Suprapubic skin (tissue), 4 donors: Measurements from ENCODE around the gene PXMP4. TPM values are rescaled to one million over a fixed set of nuclear protein-coding genes. Genes with fewer than 3 reads are reported as not detected.
A peak's percentile ranks its signal among the peaks of the same experiment; 100 is the strongest.
"Not testable (repeated sequence)": the region's sequence is repeated elsewhere in the genome, so short reads cannot be mapped to it uniquely, and the experiment has no call there.

Source experiments
- DNase-seq, 2 donors: peaks; one replicate each; pipeline ENCODE4 v3.0.0-alpha.2; 2019; ENCODE audit warnings: low spot score in 2 of 2
- H3K27ac ChIP-seq: fragments of 200-600 bp; sonication (generic); one replicate; pipeline ENCODE4 v1.5.1; 2019
- H3K27me3 ChIP-seq: fragments of 200-600 bp; sonication (generic); one replicate; pipeline ENCODE4 v1.5.1; 2019
- H3K36me3 ChIP-seq: fragments of 200-600 bp; sonication (generic); one replicate; pipeline ENCODE4 v1.5.1; 2019
- H3K4me1 ChIP-seq: fragments of 200-600 bp; sonication (generic); one replicate; pipeline ENCODE4 v1.5.1; 2019
- H3K4me3 ChIP-seq: fragments of 200-600 bp; sonication (generic); one replicate; pipeline ENCODE4 v1.5.1; 2019; ENCODE audit warnings: mild to moderate bottlenecking
- H3K9me3 ChIP-seq: fragments of 200-600 bp; sonication (generic); one replicate; pipeline ENCODE4 v1.5.1; 2019
- EP300 ChIP-seq: sonication (generic); formaldehyde crosslinking; IDR thresholded peaks from one replicate; pipeline ENCODE4 v1.6.1; 2017; ENCODE audit warnings: antibody characterized with exemption
- POLR2A ChIP-seq, 2 donors: fragments of 450-650 bp; IDR thresholded peaks; one replicate each; pipeline ENCODE4 v1.6.1; 2017; ENCODE audit warnings: antibody characterized with exemption in 2 of 2, mild to moderate bottlenecking in 2 of 2, moderate library complexity in 2 of 2
- POLR2AphosphoS5 ChIP-seq, 3 donors: sonication (generic); formaldehyde crosslinking; IDR thresholded peaks; one replicate each; pipeline ENCODE4 v1.6.1; 2017; ENCODE audit warnings: antibody characterized with exemption in 3 of 3
- WGBS: methylation state at CpG from one replicate; pipeline ENCODE4 v1.1.5; 2018; 5-methylcytosine and 5-hydroxymethylcytosine counted together
- total RNA-seq, 4 donors: library from RNA; depleted of rRNA; stranded (reverse); fragments of >200 nt; gene quantifications; one replicate each; pipeline ENCODE4 v1.1.0, GENCODE V29; 2016
- TF ChIP-seq, protein P1 (sequence below), 2 donors: fragments of 200-600 bp in 1 of 2; fragments of 450-650 bp in 1 of 2; sonication (generic) in 1 of 2; IDR thresholded peaks; one replicate each; pipeline ENCODE4 v1.5.1; 2016 to 2019; ENCODE audit warnings: antibody characterized with exemption in 2 of 2, mild to moderate bottlenecking in 1 of 2, moderate library complexity in 1 of 2

The PXMP4 gene
- total RNA-seq, 4 donors from 2014 or later: 8.7 to 32.4 (median 24.3) TPM

DNA sequence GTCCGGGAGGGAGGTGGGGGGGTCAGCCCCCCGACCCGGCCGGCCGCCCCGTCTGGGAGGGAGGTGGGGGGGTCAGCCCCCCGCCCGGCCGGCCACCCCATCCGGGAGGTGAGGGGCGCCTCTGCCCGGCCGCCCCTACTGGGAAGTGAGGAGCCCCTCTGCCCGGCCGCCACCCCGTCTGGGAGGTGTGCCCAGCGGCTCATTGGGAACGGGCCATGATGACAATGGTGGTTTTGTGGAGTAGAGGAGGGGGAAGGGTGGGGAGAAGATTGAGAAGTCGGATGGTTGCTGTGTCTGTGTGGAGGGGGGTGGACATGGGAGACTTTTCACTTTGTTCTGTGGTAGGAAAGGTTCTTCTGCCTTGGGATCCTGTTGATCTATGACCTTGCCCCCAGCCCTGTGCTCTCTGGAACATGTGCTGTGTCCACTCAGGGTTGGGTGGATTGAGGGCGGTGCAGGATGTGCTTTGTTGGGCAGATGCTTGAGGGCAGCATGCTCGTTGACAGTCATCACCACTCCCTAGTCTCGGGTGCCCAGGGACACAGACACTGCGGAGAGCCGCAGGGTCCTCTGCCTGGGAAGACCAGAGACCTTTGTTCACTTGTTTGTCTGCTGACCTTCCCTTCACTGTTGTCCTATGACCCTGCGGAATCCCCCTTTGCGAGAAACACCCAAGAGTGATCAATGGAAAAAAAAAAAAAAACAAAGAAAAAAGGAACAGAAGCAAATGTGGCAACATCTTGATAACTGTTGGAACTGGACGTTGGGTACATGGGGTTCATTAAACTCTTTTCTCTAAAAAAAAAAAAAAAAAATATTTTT, 18.3 kb downstream of the PXMP4 start:
- Histone ChIP-seq H3K27me3 (no peaks in the 10 kb centered on the region), H3K4me3 (no peak overlapping the region), H3K27ac (no peak overlapping the region), H3K9me3 (no peaks in the 10 kb centered on the region), H3K36me3 (peaks cover 12% of the 10 kb centered on the region), H3K4me1 (peaks cover 6% of the 10 kb centered on the region)
- TF ChIP-seq POLR2AphosphoS5 (IDR thresholded peaks at IDR 0.05): no peak
- TF ChIP-seq POLR2A (IDR thresholded peaks at IDR 0.05): no peak
- TF ChIP-seq, protein P1, sequence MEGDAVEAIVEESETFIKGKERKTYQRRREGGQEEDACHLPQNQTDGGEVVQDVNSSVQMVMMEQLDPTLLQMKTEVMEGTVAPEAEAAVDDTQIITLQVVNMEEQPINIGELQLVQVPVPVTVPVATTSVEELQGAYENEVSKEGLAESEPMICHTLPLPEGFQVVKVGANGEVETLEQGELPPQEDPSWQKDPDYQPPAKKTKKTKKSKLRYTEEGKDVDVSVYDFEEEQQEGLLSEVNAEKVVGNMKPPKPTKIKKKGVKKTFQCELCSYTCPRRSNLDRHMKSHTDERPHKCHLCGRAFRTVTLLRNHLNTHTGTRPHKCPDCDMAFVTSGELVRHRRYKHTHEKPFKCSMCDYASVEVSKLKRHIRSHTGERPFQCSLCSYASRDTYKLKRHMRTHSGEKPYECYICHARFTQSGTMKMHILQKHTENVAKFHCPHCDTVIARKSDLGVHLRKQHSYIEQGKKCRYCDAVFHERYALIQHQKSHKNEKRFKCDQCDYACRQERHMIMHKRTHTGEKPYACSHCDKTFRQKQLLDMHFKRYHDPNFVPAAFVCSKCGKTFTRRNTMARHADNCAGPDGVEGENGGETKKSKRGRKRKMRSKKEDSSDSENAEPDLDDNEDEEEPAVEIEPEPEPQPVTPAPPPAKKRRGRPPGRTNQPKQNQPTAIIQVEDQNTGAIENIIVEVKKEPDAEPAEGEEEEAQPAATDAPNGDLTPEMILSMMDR (IDR thresholded peaks at IDR 0.05): no peak
- TF ChIP-seq EP300: no peak
- WGBS: 75% methylated on average over 17 of the region's 27 CpGs
- DNase-seq: no peak

DNA sequence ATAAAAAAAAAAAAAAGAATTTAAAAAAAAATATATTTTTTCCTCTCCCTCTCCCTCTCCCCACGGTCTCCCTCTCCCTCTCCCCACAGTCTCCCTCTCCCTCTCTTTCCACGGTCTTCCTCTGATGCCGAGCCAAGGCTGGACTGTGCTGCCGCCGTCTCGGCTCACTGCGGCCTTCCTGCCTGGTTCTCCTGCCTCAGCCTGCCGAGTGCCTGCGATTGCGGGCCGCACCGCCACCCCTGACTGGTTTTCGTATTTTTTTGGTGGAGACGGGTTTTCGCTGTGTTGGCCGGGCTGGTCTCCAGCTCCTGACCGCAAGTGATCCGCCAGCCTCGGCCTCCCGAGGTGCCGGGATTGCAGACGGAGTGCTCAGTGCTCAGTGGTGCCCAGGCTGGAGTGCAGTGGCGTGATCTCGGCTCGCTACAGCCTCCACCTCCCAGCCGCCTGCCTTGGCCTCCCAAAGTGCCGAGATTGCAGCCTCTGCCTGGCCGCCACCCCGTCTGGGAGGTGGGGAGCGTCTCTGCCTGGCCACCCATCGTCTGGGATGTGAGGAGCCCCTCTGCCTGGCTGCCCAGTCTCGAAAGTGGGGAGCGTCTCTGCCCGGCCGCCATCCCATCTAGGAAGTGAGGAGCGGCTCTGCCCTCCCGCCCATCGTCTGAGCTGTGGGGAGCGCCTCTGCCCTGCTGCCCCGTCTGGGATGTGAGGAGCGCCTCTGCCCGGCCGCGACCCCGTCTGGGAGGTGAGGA, 19.2 kb downstream of the PXMP4 start:
- not testable (repeated sequence) for H3K27ac ChIP-seq, H3K27me3 ChIP-seq
- 92% methylated on average over 15 of the region's 45 CpGs for WGBS

DNA sequence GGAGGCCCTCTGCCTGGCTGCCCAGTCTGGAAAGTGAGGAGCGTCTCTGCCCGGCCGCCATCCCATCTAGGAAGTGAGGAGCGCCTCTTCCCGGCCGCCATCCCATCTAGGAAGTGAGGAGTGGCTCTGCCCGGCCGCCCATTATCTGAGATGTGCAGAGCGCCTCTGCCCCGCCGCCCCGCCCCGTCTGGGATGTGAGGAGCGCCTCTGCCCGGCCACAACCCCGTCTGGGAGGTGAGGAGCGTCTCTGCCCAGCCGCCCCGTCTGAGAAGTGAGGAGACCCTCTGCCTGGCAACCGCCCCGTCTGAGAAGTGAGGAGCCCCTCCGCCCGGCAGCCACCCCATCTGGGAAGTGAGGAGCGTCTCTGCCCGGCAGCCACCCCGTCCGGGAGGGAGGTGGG, 21.1 kb downstream of the PXMP4 start:
- not testable (repeated sequence) for H3K27ac ChIP-seq, DNase-seq, H3K36me3 ChIP-seq, H3K27me3 ChIP-seq, H3K9me3 ChIP-seq, H3K4me3 ChIP-seq
- no CpG with 5 or more reads among the region's 27 CpGs for WGBS
- peaks cover 25% of the 10 kb centered on the region for H3K4me1 ChIP-seq

More for the DNA sequence above, 19.2 kb downstream of the PXMP4 start:
- H3K36me3 ChIP-seq, DNase-seq, H3K4me3 ChIP-seq, H3K9me3 ChIP-seq: not testable (repeated sequence)
- peaks cover 16% of the 10 kb centered on the region for H3K4me1 ChIP-seq

DNA sequence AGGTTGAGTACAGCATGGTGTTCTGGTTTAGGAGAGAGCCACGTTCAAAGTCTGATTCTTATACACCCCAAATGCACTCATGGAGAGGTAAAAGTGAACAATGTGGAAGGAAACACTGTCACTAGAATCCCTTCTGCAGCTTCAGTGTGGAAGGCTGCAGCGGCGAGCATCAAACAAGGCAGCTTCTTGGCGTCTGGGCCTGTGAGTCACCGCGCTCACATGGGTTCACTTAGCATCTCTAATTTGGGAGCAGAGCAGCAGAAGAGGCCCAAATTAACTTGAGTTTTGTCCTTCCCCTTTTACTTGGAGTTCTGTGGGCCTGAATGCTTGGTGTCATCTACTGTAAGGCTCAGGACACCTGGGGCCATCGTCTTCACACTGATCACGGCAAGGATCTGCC, 23.0 kb downstream of the PXMP4 start:
- H3K27ac ChIP-seq: peak overlapping the region; percentile 18
- no peak overlapping the region for H3K4me3 ChIP-seq
- peaks cover 30% of the 10 kb centered on the region for H3K4me1 ChIP-seq
- TF ChIP-seq POLR2AphosphoS5 (IDR thresholded peaks at IDR 0.05) (no peak), EP300 (no peak), POLR2A (IDR thresholded peaks at IDR 0.05) (no peak)
- WGBS: 45% methylated on average over 8 of the region's 8 CpGs
- H3K27me3 ChIP-seq: no peaks in the 10 kb centered on the region
- H3K9me3 ChIP-seq: no peaks in the 10 kb centered on the region
- peak in 1 of 2 donors; percentile 79 for DNase-seq
- no peaks in the 10 kb centered on the region for H3K36me3 ChIP-seq

DNA sequence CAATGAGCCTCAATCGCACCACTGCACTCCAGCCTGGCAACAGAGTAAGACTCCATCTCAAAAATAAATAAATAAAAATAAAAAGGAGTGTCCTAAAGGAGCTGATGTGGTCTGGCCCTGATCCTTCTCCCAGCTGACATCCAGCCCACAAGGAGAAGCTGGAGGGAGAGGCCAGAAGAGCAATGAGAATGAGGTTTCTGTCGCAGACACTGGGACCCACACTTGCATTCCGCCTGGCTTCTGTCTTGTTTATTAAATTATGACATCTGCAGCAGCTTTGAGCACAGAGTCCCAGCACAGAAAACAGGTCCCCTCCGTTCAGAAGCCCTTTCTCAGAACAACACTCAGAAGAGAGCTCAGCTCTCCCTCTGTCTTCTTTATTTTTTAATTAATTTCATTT, 23.7 kb downstream of the PXMP4 start:
- DNase-seq: no peak
- WGBS: 61% methylated on average over 4 of the region's 4 CpGs
- Histone ChIP-seq H3K27ac (peak overlapping the region; percentile 18), H3K9me3 (no peaks in the 10 kb centered on the region), H3K4me3 (no peak overlapping the region), H3K4me1 (peaks cover 30% of the 10 kb centered on the region), H3K36me3 (no peaks in the 10 kb centered on the region), H3K27me3 (no peaks in the 10 kb centered on the region)
- TF ChIP-seq EP300 (no peak), POLR2AphosphoS5 (IDR thresholded peaks at IDR 0.05) (no peak), POLR2A (IDR thresholded peaks at IDR 0.05) (no peak)
- TF ChIP-seq, protein P1 (IDR thresholded peaks at IDR 0.05): no peak

DNA sequence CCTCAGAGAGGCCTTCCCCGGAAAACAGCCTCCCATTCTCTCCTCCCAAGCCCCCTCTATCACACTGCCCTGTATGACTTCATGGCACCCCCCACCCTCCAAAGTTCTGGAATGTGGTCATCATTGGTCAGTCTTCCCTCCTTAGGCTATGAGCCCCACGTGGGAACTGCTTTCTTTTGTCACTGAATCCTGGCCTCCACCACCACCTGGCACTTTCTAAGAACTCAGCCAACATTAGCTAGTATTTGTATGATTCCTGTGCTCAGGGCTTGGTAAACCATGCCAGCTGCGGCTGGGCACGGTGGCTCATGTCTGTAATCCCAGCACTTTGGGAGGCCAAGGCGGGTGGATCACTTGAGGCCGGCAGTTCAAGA, 25.5 kb downstream of the PXMP4 start:
- DNase-seq: no peak
- Histone ChIP-seq H3K27me3 (no peaks in the 10 kb centered on the region), H3K4me3 (no peak overlapping the region), H3K4me1 (peaks cover 30% of the 10 kb centered on the region), H3K27ac (no peak overlapping the region), H3K9me3 (no peaks in the 10 kb centered on the region), H3K36me3 (no peaks in the 10 kb centered on the region)
- TF ChIP-seq POLR2A (IDR thresholded peaks at IDR 0.05) (no peak), EP300 (no peak), POLR2AphosphoS5 (IDR thresholded peaks at IDR 0.05) (no peak)
- TF ChIP-seq, protein P1 (IDR thresholded peaks at IDR 0.05): no peak
- WGBS: 42% methylated on average over 6 of the region's 6 CpGs
